ENCODE results near the gene PKD1. TPM values are rescaled to one million over a fixed set of nuclear protein-coding genes. Genes with fewer than 3 reads are reported as not detected.
A peak's percentile ranks its signal among the peaks of the same experiment; 100 is the strongest.

The PKD1 gene
- total RNA-seq, 2 donors from 2014 or later: 205 to 349 TPM

DNA sequence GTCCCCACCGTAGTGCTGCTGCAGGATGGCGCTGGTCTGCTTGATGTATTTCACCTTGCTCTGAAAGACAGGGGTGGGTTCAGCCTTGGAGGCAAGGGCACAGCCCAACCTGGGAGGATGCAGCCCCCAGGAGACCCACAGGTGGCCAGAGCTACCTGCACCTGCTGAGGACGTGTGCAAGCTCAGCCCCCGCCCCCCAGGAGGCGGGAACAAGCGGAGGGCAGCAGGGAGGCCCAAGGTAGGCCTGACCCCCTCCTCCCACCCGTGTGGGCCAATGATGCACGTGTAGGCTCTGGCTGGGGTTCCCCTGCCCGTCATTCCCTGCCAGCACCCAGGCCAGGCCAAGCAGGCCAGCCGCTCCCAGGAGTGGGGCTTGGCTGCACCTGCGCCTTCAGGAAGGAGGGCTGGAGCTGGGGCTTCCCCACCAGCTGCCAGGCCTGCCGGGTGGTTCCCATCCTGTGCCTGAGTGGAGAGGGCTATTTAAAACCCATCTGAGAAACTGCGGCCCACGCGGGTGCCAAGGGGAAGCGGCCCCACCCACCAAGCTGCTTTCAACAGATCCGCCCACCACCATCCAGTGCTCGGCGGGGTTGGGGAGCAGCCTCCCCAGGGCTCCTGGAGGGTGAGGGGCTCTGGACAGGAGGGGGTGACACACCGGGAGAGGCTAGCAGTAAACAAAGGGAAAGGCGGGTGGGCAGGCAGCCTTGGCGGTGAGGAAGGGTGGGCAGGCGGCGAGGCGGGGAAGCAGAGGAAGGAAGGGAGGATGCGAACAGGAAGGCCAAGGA is 91.8 kb downstream of the PKD1 start:
- Histone ChIP-seq H3K4me1 (replicated peaks) (peaks cover 23% of the 10 kb centered on the region), H3K4me3 (no peak overlapping the region), H3K27me3 (replicated peaks; ENCODE audit: insufficient read depth) (no peaks in the 10 kb centered on the region), H3K27ac (no peak overlapping the region), H3K9me3 (no peaks in the 10 kb centered on the region), H3K36me3 (no peaks in the 10 kb centered on the region)
- TF ChIP-seq POLR2AphosphoS5 (IDR thresholded peaks at IDR 0.05) (no peak), POLR2A (IDR thresholded peaks at IDR 0.05) (no peak)
- TF ChIP-seq, protein P1, sequence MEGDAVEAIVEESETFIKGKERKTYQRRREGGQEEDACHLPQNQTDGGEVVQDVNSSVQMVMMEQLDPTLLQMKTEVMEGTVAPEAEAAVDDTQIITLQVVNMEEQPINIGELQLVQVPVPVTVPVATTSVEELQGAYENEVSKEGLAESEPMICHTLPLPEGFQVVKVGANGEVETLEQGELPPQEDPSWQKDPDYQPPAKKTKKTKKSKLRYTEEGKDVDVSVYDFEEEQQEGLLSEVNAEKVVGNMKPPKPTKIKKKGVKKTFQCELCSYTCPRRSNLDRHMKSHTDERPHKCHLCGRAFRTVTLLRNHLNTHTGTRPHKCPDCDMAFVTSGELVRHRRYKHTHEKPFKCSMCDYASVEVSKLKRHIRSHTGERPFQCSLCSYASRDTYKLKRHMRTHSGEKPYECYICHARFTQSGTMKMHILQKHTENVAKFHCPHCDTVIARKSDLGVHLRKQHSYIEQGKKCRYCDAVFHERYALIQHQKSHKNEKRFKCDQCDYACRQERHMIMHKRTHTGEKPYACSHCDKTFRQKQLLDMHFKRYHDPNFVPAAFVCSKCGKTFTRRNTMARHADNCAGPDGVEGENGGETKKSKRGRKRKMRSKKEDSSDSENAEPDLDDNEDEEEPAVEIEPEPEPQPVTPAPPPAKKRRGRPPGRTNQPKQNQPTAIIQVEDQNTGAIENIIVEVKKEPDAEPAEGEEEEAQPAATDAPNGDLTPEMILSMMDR (IDR thresholded peaks at IDR 0.05): no peak
- DNase-seq (ENCODE audit: low spot score): no peak
- intact Hi-C loops (cut with DNase I): no loop called here
- 71% methylated on average over 19 of the region's 26 CpGs for WGBS

DNA sequence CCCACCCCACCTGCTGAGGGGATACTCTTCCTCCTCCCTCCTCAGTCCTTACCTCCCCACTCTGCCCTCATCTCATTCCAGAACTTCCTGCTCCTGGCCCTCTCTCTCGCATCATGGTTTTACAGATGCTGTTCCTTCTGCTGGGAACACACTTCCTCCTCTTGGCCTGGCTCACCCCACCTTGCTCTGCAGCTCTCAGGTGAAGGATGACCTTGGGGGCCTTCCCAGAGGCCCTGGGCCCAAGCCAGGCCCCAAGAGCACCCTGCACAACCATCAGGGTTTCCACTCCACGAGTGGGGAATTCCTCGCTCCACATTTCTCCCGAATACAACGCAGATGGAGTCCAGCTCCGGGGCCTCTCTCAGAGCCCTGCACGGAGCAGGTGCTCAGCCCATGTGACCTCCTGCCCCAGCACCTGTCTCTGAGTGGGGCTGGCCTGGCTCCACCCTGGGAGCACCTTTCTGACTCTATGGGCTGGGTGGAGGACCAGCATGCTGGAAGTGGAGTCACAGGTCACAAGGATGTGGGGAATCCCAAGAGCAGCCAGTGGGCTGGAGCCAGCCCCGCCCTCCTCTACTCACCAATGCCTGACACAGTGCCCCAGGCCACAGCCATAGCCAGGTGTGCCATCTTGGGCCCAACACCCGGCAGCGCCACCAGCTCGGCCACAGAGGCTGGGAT is 92.6 kb downstream of the PKD1 start:
- intact Hi-C loops (cut with DNase I): no loop called here

DNA sequence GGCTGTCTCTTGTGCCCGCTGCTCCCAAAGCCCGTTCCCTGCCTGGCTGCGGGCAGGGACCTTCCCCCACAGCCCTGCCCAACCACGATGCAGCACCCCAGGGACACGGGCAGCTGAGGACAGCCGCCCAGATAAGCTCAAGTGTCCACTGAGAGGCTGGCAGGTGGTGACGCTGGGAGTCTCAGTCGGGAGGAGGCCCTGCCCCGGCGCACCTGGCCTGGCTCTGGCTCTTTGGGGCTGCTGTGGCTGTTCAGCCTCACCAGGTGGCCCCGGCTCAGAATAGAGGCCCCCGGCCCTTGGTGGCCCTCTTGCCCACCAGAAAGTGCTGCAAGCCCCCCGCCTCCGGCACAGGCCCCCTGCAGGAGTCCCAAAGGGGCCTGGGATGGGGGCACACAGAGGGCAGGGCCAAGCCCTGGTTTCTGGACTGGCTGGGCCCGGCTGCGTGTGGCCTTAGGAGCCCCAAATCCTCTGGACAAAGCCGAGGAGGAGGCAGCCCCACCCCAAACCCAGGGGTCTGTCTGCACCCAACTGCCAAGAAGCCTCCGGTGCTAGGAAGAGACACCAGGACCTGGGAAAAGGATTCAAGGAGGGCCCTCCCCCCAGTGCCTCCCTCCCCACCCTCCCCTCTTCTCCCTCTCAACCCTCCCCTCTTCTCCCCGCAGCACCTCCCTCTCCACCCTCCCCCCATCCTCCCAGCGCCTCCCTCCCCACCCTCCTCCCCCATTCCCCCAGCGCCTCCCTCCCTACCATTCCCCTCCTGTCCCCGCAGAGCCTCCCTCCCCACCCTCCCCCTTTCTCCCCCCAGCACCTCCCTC is 93.3 kb downstream of the PKD1 start:
- 66% methylated on average over 16 of the region's 22 CpGs for WGBS
- Histone ChIP-seq H3K27me3 (replicated peaks; ENCODE audit: insufficient read depth) (no peaks in the 10 kb centered on the region), H3K36me3 (no peaks in the 10 kb centered on the region), H3K4me1 (replicated peaks) (peaks cover 22% of the 10 kb centered on the region), H3K9me3 (no peaks in the 10 kb centered on the region), H3K4me3 (no peak overlapping the region), H3K27ac (peak overlapping the region in 1 of 2 donors; percentile 5)
- intact Hi-C loops (cut with DNase I): no loop called here
- TF ChIP-seq POLR2AphosphoS5 (IDR thresholded peaks at IDR 0.05): no peak
- TF ChIP-seq POLR2A (IDR thresholded peaks at IDR 0.05): no peak
- TF ChIP-seq, protein P1 (IDR thresholded peaks at IDR 0.05): no peak
- no peak for DNase-seq (ENCODE audit: low spot score)

More for the DNA sequence above, 92.6 kb downstream of the PKD1 start:
- 85% methylated on average over 11 of the region's 11 CpGs for WGBS
- H3K4me1 ChIP-seq (replicated peaks): peaks cover 22% of the 10 kb centered on the region
- H3K4me3 ChIP-seq: no peak overlapping the region
- H3K27me3 ChIP-seq (replicated peaks; ENCODE audit: insufficient read depth): no peaks in the 10 kb centered on the region
- TF ChIP-seq, protein P1 (IDR thresholded peaks at IDR 0.05): no peak
- TF ChIP-seq POLR2A (IDR thresholded peaks at IDR 0.05) (no peak), POLR2AphosphoS5 (IDR thresholded peaks at IDR 0.05) (no peak)
- H3K9me3 ChIP-seq: no peaks in the 10 kb centered on the region
- no peaks in the 10 kb centered on the region for H3K36me3 ChIP-seq
- H3K27ac ChIP-seq: no peak overlapping the region
- no peak for DNase-seq (ENCODE audit: low spot score)

GRCh38 chr16:2040787-2041522 is 94.7 kb downstream of the PKD1 start:
- Histone ChIP-seq H3K9me3 (no peaks in the 10 kb centered on the region), H3K27me3 (replicated peaks; ENCODE audit: insufficient read depth) (no peaks in the 10 kb centered on the region), H3K4me1 (replicated peaks) (peaks cover 27% of the 10 kb centered on the region), H3K27ac (peak overlapping the region; percentile 66 to 86), H3K36me3 (no peaks in the 10 kb centered on the region), H3K4me3 (no peak overlapping the region)
- no peak for DNase-seq (ENCODE audit: low spot score)
- TF ChIP-seq POLR2A (IDR thresholded peaks at IDR 0.05) (no peak), POLR2AphosphoS5 (IDR thresholded peaks at IDR 0.05) (no peak)
- 79% methylated on average over 19 of the region's 20 CpGs for WGBS
- intact Hi-C loops (cut with DNase I): no loop called here
